Vagina (tissue), 2 donors: ENCODE measurements around the gene TMEM62. TPM values are rescaled to one million over a fixed set of nuclear protein-coding genes. Genes with fewer than 3 reads are reported as not detected.
"Not testable (repeated sequence)": the region's sequence is repeated elsewhere in the genome, so short reads cannot be mapped to it uniquely, and the experiment has no call there.

Experiments used
- DNase-seq, 2 donors: peaks; one replicate each; pipeline ENCODE4 v3.0.0-alpha.2; 2017; ENCODE audit errors: extremely low spot score in 2 of 2
- H3K27ac ChIP-seq: fragments of 200-600 bp; sonication (generic); one replicate; pipeline ENCODE4 v1.5.1; 2019
- H3K27me3 ChIP-seq: fragments of 200-600 bp; sonication (generic); one replicate; pipeline ENCODE4 v1.5.1; 2019
- H3K36me3 ChIP-seq, 2 donors: fragments of 200-600 bp; sonication (generic); one replicate each; pipeline ENCODE4 v1.5.1; 2017 to 2019
- H3K4me1 ChIP-seq: fragments of 200-600 bp; sonication (generic); one replicate; pipeline ENCODE4 v1.5.1; 2019
- H3K4me3 ChIP-seq, 2 donors: fragments of 200-600 bp; sonication (generic); 1 replicate in 1 of 2; 2 replicates in 1 of 2; pipeline ENCODE4 v1.5.1; 2016 to 2019
- H3K9me3 ChIP-seq: fragments of 200-600 bp; sonication (generic); one replicate; pipeline ENCODE4 v1.5.1; 2019
- POLR2A ChIP-seq, 2 donors: fragments of 450-650 bp; IDR thresholded peaks; one replicate each; pipeline ENCODE4 v1.6.1; 2017; ENCODE audit warnings: antibody characterized with exemption in 2 of 2, mild to moderate bottlenecking in 2 of 2, moderate library complexity in 2 of 2
- POLR2AphosphoS5 ChIP-seq, 2 donors: sonication (generic); formaldehyde crosslinking; IDR thresholded peaks; one replicate each; pipeline ENCODE4 v1.9.0; 2017; ENCODE audit warnings: antibody characterized with exemption in 2 of 2, mild to moderate bottlenecking in 2 of 2, low read depth in 1 of 2; ENCODE audit not compliant: insufficient read depth in 1 of 2
- intact Hi-C: fragments of 100-400 bp; cut with DNase I; formaldehyde crosslinking; loops from one replicate; pipeline ENCODE4 v1.15.1; 2023
- total RNA-seq: library from RNA; depleted of rRNA; stranded (reverse); fragments of >200 nt; gene quantifications from one replicate; pipeline ENCODE4 v1.2.3, GENCODE V29; 2016
- TF ChIP-seq, protein P1 (sequence below), 3 experiments: fragments of 450-650 bp in 2 of 3; fragments of 200-600 bp in 1 of 3; sonication (generic) in 1 of 3; IDR thresholded peaks; one replicate each; pipeline ENCODE4 v1.5.1; 2017 to 2019; ENCODE audit warnings: antibody characterized with exemption in 3 of 3, mild to moderate bottlenecking in 2 of 3, moderate library complexity in 2 of 3

Gene TMEM62
- total RNA-seq, 1 donor from 2014 or later: 86.9 TPM

DNA sequence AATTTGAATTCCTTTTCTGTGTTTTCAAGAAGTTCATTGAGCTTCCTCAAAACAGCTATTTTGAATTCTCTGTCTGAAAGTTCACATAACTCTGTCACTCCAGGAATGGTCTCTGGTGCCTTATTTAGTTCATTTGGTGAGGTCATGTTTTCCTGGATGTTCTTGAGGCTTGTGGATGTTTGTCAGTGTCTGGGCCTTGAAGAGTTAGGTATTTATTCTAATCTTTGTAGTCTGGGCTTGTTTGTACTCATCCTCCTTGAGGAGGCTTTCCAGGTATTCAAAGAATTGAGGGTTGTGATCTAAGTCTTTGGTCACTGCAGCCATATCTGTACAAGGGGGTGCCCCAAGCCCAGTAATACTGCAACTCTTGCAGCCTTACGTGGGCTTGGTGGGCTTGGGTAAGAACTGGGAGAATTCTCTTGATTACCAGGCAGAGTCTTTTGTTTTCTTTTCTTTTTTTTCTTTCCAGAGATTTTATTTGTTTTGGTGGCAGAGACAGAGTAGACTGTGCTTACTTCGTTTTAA is 32.5 kb downstream of the TMEM62 start:
- no peak for DNase-seq
- Histone ChIP-seq H3K9me3 (no peaks in the 10 kb centered on the region), H3K4me1 (no peaks in the 10 kb centered on the region), H3K27me3 (no peaks in the 10 kb centered on the region), H3K4me3 (no peak overlapping the region), H3K36me3 (peaks cover 0 to 12% of the 10 kb centered on the region in 2 donors), H3K27ac (no peak overlapping the region)
- intact Hi-C loops: no loop called here
- TF ChIP-seq, protein P1, sequence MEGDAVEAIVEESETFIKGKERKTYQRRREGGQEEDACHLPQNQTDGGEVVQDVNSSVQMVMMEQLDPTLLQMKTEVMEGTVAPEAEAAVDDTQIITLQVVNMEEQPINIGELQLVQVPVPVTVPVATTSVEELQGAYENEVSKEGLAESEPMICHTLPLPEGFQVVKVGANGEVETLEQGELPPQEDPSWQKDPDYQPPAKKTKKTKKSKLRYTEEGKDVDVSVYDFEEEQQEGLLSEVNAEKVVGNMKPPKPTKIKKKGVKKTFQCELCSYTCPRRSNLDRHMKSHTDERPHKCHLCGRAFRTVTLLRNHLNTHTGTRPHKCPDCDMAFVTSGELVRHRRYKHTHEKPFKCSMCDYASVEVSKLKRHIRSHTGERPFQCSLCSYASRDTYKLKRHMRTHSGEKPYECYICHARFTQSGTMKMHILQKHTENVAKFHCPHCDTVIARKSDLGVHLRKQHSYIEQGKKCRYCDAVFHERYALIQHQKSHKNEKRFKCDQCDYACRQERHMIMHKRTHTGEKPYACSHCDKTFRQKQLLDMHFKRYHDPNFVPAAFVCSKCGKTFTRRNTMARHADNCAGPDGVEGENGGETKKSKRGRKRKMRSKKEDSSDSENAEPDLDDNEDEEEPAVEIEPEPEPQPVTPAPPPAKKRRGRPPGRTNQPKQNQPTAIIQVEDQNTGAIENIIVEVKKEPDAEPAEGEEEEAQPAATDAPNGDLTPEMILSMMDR (IDR thresholded peaks at IDR 0.05): no peak
- TF ChIP-seq POLR2AphosphoS5 (IDR thresholded peaks at IDR 0.05; ENCODE audit: insufficient read depth in 1 of 2, low read depth in 1 of 2) (no peak), POLR2A (IDR thresholded peaks at IDR 0.05) (no peak)

DNA sequence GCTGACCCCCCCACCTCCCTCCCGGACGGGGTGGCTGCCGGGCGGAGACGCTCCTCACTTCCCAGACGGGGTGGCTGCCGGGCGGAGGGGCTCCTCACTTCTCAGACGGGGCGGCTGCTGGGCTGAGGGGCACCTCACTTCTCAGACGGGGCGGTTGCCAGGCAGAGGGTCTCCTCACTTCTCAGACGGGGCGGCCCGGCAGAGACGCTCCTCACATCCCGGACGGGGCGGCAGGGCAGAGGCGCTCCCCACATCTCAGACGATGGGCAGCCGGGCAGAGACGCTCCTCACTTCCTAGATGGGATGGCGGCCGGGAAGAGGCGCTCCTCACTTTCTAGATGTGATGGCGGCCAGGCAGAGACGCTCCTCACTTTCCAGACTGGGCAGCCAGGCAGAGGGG is 33.9 kb downstream of the TMEM62 start:
- H3K27ac ChIP-seq, intact Hi-C loops: not testable (repeated sequence)
- peaks cover 0 to 20% of the 10 kb centered on the region in 2 donors for H3K36me3 ChIP-seq

DNA sequence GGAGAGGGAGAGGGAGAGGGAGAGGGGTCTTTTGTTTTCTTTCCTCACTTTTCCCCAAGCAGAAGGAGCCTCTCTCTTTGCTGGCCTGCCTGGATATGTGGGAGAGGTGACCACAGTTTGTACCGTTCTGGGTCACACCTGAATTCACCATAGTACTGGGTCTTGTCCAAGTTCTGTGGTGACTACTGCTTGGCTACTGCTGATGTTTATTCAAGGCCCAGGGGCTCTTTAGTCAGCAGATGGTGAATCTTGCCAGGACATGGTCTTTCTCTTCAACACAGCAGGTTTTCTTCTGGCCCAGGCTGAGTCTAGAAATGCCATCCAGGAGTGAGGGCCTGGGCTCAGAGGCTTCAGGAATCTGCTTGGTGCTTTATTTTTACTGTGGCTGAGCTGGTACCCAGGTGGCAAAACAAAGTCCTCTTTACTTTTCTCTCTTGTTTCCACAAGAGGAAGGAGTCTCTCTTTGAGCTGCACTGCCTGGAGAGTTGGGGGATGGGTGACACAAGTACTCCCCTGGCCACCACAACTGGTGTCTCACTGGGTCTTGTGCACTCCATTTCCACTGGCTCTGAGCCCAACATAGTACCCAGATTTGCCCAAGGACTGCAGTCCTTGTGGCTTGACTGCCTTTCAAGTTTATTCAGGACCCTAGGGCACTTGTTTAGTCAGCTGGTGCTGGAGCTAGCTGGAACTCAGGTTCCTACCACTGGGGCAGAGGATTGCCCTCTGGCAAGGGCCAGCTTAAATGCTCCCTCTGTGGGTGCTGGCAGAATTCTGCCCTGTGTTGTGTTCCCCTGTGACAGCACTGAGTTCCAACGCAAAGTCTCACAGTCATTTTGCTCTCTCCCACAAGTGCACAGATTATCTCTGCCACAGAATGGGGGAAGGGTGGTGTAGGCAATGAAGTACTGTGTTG is 35.1 kb downstream of the TMEM62 start:
- no peaks in the 10 kb centered on the region for H3K9me3 ChIP-seq
- H3K4me1 ChIP-seq: no peaks in the 10 kb centered on the region
- no peak overlapping the region for H3K4me3 ChIP-seq
- TF ChIP-seq, protein P1 (IDR thresholded peaks at IDR 0.05): no peak
- TF ChIP-seq POLR2AphosphoS5 (IDR thresholded peaks at IDR 0.05; ENCODE audit: insufficient read depth in 1 of 2, low read depth in 1 of 2) (no peak), POLR2A (IDR thresholded peaks at IDR 0.05) (no peak)
- H3K27ac ChIP-seq: no peak overlapping the region
- DNase-seq: no peak
- intact Hi-C loops: no loop called here
- peaks cover 0 to 20% of the 10 kb centered on the region in 2 donors for H3K36me3 ChIP-seq
- no peaks in the 10 kb centered on the region for H3K27me3 ChIP-seq

More for the DNA sequence above, 33.9 kb downstream of the TMEM62 start:
- H3K4me1 ChIP-seq, DNase-seq, H3K9me3 ChIP-seq, H3K27me3 ChIP-seq, H3K4me3 ChIP-seq: not testable (repeated sequence)

DNA sequence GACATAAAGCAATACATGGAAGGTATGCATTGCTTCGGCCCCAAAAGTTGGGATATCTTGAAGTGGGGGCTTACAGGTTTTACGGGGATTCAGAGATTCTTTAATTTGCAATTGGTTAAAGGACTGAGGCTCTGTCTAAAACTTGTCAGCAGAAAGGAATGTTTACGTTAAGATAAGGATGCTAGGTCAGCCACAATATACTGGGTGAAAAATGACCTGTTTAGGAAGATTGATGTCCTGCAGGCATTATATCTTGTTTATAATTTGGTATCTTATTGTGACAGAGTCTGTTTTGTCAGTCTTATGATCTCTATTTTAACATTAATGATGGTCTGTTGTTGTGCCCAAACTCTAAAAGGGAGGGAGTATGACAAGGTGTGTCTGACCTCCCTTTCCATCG is 36.5 kb downstream of the TMEM62 start:
- no peak for DNase-seq
- Histone ChIP-seq H3K27me3 (no peaks in the 10 kb centered on the region), H3K4me1 (no peaks in the 10 kb centered on the region), H3K27ac (no peak overlapping the region), H3K4me3 (no peak overlapping the region), H3K36me3 (peaks cover 0 to 20% of the 10 kb centered on the region in 2 donors), H3K9me3 (no peaks in the 10 kb centered on the region)
- intact Hi-C loops: no loop called here
- TF ChIP-seq, protein P1 (IDR thresholded peaks at IDR 0.05): no peak

DNA sequence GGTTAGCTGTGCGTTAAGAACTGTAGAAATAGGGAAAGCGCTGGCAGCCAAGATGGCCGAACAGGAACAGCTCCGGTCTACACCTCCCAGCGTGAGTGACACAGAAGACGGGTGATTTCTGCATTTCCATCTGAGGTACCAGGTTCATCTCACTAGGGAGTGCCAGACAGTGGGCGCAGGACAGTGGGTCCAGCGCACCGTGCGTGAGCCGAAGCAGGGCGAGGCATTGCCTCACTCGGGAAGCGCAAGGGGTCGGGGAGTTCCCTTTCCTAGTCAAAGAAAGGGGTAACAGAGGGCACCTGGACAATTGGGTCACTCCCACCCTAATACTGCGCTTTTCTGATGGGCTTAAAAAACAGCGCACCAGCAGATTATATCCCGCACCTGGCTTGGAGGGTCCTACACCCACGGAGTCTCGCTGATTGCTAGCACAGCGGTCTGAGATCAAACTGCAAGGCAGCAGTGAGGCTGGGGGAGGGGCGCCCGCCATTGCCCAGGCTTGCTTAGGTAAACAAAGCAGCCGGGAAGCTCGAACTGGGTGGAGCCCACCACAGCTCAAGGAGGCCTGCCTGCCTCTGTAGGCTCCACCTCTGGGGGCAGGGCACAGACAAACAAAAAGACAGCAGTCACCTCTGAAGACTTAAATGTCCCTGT is 42.4 kb downstream of the TMEM62 start:
- DNase-seq, H3K27me3 ChIP-seq, H3K4me3 ChIP-seq, H3K36me3 ChIP-seq, H3K9me3 ChIP-seq, intact Hi-C loops, H3K27ac ChIP-seq, H3K4me1 ChIP-seq: not testable (repeated sequence)

DNA sequence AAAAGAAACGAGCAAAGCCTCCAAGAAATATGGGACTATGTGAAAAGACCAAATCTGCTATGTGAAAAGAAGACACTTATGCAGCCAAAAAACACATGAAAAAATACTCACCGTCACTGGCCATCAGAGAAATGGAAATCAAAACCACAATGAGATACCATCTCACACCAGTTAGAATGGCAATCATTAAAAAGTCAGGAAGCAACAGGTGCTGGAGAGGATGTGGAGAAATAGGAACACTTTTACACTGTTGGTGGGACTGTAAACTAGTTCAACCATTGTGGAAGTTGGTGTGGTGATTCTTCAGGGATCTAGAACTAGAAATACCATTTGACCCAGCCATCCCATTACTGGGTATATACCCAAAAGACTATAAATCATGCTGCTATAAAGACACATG is 43.8 kb downstream of the TMEM62 start:
- H3K9me3 ChIP-seq, H3K27me3 ChIP-seq, DNase-seq, H3K4me1 ChIP-seq, H3K4me3 ChIP-seq, intact Hi-C loops, H3K27ac ChIP-seq, H3K36me3 ChIP-seq: not testable (repeated sequence)
